DMS153 (cell line): ENCODE measurements around the gene AFDN.

Experiments used
- DNase-seq: peaks from one replicate; lab custom pipeline; 2025; lab: John Stamatoyannopoulos, UW

AFDN gene

DNA sequence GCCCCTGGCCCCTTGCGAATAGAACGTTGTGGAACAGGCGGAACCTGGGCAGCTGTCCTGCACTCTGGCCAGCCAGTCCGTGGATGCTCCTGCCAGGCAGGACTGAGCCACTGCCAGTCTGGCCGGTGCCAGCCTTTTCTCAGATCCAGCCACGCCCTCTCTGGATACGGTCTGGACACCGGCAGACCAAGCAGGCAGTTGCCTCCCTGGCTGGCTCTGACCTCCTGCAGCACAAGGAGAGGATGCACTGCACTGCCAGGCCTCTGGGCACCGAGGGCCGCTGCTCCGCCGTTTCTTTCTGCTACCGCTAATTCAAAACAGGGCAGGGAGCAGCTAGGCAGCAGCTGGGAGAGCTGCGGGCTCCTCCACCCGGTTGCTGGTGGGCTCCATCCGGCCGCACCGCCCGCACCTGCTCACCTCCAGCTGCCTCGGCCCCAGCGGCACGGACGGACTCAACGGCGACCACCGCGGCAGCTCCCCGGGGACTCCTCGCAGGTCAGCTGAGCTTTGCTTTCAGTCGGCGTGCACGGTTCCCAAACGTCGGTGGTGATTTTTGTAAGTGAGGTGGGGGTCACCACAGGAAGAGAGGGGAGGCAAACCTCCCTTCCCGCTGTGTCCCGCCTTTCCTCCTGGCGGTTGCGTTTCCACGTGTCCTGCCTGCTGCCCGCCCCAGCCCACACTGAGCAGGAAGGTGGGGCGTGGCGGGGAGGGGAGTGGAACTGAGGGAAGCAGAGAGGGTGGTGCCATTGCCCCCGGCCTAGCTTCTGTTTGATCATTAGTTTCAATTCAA, 30.3 kb upstream of the AFDN start:
- DNase-seq = no peak

DNA sequence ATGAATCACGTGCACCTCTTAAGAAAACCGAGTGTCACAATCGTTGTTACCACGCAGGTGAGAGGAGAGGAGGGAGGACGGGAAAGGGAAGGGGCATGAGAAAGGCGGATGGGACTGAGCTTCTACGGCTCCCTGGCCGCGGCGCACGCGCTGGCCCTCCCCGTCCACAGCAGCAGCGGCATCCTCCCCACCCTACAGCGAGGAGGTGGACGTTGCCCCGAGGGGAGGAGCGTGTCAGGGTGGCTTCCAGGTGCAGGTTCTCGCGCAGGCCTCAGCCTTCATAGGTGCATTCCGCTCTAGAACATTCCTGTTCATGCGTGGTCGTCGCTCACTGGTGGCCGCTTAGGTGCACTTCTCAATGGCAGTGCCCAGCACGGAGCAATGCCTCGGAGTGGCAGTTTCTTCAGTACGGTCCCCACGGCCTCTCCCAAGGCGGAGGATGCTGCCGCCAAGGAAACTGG, 29.7 kb upstream of the AFDN start:
- no peak for DNase-seq

DNA sequence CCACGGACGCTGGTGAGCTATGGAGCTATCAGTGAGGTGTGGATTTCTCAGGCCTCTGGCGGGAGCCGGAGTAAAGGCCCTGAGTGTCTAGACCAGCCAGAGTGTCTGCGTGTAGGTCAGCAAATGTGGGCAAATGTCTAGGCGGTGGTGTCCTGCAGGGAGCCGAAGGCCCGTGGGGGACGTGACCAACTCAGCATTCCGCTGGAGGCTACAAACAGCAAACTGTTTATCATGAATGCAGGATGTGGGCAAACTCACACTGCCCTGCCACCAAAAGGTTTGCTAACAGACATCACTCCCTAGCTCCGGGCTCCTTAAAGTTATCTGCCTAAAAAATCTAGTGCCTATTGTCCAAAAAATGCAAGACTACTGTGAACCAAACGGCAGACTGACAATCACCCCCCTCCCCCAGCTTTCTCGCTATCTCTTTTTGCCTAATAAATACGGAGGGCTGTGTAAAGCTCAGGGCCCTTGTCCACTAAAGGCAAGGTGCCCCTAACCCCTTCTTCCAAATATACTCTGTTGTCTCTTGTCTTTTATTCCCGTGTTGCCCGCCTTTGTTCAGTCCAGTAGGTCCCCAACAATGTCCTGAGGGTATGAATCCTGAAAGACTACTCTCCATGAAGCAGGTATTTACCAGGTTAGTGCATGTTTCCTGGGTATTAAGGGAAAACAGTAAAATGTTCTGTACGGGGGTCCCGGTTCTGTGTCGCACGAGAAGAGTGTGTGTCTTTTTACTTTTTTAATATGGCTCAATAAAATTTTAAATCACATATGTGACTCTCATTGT, 29.0 kb upstream of the AFDN start:
- no peak for DNase-seq

DNA sequence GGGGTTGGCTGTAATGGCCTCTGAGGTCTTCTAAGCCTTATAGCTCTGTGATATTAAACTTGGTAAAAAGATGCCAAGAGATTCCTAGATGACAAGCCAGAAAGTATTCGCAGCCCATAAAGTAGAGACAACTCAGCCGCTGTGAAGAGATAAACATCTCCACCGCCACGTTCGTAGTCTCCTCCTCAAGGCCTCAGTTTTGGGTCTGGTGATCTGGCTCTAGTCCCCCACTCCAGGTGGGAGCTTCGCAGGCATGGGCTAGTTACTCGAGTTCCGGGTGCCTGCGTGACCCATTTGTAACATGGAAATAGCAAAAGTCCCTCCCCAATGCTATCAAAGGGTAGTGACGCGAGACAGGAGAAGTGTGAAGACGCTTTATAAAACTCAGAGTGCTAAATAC, 28.3 kb upstream of the AFDN start:
- no peak for DNase-seq

DNA sequence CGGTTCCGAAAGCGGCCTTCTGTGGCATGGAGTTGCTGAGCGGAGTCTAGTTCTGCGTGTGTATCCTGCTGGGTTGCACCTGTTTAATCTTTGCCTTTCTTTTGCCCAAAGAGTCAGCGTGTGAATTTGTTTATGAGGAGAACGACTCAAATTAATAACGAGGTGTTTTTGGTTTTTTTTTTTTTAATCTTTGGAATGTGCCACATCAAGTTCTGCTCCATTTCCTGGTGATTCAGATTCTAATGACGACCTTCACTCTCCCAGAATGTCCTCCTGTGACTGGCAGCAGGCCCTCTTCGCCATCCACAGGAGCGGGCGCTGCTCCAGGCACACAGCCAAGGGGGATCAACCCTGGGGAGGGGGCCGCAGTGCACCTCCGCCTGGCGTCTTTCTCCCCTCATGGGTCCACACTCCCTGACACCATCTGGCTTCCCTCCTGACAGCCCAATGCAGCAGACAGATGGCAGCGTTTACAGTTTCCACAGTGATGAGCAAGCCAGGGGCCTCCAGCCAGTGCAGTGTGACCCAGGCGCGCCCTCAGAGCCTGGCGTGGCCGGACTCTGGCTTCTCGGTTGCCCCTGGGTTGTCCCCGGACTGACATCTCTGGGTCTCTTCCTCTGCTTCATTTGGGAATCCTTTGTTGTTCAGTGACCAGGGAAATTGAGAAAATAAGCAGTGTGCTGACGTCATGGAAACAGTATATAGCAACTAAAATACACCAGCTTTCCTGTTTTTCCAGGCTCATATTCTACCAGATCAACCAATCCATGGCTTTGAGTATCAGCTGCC, 27.5 kb upstream of the AFDN start:
- no peak for DNase-seq

DNA sequence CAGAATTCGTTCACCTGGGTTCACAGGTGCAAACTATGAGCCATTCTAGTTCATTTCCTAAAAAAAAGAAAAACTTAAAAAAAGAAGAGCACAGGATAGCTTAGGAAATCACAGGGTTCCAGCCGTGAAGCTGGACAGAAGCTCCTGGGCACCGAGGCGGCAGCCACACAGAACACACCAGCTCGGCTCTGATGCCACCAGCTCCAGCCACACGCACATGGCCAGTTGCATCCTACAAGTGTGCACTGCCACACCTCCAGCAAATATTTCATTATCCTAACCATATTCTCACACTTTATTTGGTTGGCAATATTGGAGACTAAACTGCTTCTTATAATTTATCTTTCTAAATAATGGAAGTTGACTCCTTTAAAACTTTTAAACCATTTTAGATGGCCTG, 26.2 kb upstream of the AFDN start:
- DNase-seq = no peak

DNA sequence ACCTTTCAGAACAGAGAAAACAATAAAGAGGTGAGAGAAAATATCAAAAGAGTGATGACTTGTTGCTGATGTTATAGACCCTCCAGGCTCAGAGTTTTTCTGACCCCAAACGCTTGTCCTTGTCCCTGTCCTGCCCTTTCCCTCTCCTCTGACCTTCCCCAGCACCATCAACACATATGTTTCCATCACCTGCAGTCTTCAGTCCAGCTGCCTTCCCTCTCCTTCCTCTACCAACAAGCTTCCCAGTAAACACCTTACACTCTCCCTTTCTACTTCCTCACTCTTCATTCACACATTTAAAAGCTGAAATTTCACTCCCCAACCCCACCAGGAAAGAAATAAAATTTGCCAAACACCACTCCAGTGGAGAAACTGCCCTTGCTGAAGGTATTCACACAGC, 25.4 kb upstream of the AFDN start:
- DNase-seq = no peak

DNA sequence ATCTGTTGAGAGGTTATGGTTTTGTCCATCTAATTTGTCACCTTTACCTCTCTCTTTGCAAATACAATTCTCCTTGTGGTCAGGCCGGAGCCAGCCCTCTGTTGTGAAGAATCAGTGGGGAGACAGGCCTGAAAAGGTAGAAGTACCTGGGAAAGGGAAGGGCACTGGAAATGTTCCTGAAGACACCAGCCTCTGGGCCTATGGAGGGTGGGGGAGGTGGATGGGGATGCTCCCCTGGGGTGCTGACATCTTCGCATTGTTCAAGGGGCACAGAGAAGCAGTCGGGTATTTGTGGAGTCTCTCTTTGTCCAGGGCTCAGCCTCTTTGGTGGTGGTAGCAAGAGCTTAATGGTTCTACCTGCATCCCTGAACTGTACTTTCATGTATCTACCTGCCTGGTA, 24.4 kb upstream of the AFDN start:
- no peak for DNase-seq

DNA sequence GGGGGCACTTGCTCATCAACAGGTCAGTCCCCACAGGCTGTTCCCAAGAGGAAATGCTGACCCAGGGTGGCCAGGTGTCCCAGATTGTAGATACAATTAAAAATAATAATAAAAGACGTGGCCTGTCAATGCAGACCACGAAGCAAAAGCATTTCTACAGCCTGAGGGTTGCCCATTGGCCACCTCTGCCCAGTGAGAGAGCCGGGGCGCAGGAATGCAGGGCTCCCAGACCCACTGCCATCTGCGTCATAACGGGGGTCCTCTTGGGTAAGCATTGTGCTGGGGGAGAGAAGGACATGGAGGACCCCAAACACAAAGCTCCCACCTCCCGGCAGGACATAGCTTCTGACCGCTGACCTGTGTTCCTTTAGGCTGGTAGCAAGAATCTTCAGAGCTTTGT, 22.9 kb upstream of the AFDN start:
- no peak for DNase-seq

DNA sequence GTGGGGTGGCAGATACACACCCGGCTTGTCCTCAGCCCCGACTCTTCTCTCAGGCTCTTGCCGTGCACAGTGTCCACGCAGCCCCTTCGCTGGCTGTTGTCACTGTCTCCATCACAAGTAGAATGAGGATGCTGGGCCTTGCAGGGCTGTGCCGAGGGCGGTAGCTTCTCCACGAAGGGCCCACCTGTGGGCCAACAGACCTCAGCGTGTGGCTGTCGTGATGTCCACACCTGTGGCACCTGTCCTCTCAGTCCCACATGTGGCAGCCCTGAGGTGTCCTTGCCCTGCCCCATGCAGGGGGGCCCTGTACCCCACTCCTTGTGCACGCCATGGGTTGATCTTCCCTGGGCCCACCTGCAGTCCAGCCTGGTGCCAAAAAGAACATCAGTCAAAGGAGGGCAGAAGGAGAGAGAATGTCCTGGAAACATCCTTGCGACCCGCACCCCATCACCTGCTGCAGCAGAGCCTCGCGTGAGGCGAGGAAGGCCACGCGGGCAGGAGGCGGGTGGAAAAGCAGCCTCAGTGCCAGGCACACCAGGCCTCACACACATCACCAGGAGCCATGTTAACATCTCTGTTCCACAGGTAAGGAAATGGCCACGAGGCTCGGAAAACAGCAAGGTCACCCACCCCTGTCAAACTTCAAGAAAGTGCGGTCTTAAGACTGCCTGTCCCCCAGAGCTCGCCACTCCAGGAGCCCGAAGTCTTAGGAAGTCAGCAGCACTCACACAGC, 22.3 kb upstream of the AFDN start:
- DNase-seq = no peak

DNA sequence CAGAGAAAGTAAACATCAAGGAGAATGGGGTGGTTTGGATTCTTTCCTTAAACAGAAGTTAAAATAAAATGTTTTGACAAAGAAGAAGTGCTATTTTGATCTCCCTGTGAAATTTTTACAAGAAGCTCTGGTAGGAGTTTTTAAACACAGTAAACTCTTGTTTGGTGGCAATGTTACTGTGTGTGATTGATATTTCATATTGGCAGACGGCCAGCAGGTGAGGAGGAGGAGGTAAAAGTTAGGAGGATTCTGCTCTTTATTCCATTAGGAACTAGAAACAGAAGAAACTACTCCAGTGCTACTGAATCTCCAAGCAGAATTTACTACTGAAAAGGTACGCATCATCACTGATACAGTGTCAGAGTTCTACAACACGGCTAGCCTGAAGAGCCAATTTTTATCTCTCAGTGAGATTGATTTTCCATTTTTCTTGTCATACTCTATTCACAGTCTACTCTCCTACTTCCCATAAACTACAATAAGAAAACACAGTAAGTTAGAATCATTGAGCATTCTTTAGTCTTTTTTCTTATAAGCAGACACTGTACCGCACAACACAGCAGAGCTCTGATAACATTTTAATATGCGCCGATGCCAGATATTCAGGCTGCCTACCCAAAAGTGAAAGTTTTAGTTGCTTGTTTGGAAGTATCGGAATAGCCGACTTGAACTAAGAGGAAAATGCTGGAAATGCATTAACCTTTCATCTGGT, 21.2 kb upstream of the AFDN start:
- DNase-seq = no peak

DNA sequence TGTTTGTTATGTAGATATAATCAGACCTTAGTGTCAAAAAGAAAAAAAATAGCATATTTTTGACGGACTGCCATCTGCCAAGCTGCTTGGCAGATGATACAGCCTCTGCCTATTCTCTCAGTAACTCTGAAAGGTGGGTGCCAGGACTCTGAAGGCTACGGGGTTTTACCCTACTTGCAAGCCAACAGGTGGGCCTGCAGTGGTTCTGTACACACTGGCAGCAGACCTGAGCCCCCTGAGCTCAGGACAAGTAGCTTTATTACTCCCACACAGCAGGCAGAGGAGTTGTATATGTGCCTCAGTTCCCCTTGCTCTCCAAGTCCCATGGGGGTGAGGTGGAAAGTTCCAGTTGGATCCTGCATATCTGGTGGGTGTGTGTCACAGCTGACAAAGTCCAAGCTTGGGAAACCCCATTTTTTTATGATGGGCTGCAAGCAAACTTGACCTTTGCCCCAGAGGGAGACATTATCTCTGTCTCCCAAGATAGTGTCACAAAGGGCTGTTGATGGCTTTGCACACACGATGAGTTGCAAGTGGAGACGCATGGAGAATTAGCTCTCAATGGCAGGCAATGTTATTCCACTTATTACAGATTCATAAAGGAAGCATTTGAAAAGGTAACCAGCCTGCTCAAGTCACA, 20.5 kb upstream of the AFDN start:
- DNase-seq = no peak

DNA sequence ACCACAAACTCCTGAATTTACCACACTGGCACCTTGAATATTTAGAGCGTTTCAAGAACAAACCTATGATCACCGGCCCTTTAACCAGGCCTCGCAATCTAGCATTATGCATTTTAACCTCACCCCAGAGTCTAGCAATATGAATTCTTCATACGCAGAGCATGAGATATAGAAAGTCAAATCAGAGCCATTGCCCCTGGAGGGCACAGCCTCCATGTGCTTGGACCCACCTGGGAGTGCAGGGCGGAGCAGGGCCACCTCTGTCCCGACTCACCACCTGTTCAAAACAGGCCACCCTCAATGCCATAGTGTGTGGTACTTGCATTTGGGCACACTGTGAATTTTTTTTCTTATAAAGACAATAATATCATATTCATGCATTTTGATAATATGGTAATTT, 19.5 kb upstream of the AFDN start:
- no peak for DNase-seq

DNA sequence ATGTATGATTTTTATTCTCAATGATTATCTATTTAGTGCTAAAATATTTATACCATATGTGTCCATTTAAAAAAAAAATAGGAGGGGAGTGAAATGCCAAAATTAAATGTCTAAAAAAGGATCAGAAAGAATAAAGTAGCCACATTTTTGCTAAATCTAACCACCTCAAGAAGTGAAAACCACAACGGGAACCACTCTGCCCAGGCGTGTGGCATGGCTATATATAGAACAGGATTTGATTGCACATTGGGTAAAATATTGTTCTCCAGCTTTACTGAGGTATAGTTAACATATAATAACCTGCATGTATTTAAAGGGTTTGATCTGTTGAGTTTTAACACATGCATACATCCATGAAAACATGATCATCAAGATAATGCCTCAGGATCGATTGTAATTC, 19.0 kb upstream of the AFDN start:
- no peak for DNase-seq

DNA sequence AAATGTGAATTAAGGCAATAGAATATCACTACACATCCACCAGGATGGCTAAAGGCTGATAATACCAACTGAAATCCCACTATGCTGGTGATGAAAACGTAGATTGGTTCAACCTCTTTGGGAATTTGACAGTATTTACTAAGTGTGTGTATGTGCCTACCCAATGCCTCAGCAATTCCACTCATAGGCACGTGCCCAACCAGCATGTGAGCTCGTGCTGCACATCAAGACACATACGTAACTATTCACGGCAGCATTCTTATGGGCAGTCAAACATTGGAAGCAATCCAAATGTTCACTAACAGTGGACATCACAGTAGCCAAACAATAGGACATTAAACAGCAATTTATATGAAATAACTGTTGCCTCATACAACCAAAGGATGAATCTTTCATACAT, 15.7 kb upstream of the AFDN start:
- DNase-seq = no peak

DNA sequence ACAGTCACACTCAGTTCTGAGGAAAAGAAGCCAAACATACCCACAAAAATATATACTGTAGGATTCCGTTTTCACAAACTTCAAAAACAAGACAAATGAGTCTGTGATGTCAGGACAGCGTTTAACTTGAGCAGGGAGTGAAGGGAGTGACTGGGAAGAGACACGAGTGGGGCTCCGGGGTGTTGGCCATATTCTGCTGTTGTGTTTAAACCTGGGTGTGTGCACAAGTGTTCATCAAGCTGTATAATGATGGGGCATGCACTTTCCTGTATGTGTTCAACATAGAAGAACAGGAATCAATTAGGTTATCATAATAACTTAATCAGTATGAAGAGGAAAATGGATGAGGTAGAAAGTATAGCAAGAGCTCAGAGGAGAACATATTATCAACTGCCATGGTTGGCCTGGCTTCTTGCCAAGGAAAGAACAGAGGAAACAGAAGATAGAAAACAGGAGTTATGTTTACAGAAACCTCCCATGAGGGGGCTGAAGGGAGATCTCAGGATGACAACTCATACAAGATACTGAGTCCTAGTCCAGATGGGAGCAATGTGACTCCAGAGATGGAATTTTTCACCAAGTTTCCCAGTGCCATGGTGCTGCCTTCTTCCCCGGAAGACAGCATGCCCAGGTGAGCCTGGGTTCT, 15.1 kb upstream of the AFDN start:
- no peak for DNase-seq

DNA sequence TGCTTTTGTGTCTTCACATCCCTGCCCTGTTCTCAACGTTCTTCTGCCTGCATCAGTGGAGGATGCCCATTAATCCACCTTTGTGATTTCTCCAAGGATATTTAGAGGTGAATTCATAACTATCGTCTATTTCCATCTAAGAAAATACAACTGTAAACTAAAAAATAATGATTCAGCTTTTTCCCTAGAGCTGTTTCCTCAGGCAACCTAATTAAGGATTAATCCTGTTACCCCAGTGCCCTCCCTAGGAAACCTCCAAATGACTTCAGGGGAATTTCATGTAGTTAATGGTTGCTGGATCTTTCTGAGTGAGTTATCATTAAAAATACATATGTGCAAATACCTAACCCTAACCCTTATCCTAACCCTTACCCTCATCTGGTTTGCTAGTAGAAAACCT, 14.6 kb upstream of the AFDN start:
- no peak for DNase-seq

DNA sequence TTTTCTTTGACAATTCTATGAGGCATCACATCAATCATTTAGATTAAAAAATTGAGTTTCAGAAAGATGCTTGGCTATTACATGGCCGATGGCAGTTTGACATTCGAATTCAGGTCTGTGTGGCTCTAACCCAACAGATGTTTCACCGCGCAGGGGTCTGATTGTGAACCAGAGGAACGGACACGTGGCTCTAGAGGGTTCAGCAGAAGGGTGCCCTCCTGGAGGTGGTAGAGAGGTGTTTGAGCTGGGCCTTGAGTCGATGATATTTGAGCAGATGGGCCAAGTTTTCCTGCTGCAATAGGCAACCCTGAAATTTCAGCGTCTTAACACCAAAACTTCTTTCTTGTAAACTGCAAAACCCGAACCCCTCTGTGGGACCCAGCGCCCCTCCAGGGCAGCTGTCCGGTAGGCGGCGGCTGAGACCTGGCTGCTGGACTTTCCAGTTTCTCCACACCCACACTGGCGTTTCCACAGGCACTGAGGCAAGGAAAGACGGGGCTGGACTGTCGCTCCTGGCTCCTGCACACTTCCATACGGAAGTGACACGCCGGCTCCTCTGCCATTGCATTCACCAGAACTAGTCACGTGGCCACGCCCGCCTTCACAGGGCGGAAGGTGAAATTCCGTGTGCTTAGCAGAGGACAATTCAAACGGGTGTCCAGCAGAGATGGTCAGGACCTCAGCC, 11.3 kb upstream of the AFDN start:
- no peak for DNase-seq

DNA sequence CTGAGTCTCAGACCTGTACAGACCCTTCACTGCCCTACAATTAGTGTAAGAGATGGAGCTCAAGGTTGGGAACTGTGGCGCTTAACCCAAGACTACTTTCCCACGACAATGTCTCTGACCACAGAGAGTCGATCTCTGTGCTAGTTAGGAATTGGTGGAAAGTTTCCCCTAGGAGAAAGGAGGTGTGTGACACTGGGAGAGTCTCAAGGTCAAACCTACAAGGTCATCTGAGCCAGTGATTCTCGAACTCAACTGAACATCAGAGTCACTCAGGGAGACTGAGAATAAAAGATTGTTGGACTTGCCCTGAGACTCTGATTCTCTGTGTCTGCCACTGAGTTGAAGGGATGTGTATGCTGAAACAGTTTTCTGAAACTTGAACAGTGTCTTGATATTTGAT, 9.7 kb upstream of the AFDN start:
- no peak for DNase-seq

DNA sequence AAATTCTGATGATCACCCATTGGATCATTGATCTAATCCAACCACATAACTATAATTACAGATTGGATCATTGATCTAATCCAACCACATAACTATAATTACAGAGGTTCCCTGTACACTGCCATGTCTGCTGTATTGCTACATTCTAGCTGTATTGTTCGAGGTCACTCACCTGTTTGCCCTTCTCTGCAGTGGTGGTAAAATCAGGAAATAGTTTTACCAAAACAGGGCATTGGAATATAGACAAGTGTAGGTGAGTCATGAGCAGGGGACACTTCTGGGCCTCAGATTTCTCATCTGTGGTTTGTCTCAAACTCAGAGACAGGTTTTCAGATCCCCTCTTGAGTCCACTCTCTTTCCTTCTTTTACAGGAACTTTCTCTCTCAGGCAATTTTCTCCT, 9.0 kb upstream of the AFDN start:
- DNase-seq = no peak
